HepG2 (cell line): ENCODE data around the gene MARCHF5. TPM values are rescaled to one million over a fixed set of nuclear protein-coding genes. Genes with fewer than 3 reads are reported as not detected.

Experiments
- ATAC-seq: fragments of 200-7000 bp; cut with Tn5 transposase; 3 replicates; pipeline ENCODE4 v1.9.1; 2020; ENCODE audit warnings: mild to moderate bottlenecking, moderate library complexity
- BruUV-seq: library from RNA; stranded (reverse); fragments of 400-500 nt; replicated peaks from 2 replicates; lab custom pipeline; 2021; lab: Mats Ljungman, UMichigan
- CTCF ChIA-PET: fragments of 300-600 bp; formaldehyde crosslinking; extraction: SDS; loops from one replicate; lab custom pipeline; 2021; ENCODE audit warnings: low total read pairs, inconsistent platforms, low intra/inter-chr PET ratio; lab: Yijun Ruan, JAX
- POLR2A ChIA-PET: fragments of 350-600 bp; sonication (Branson Sonifier 250); formaldehyde crosslinking; loops from one replicate; lab custom pipeline; 2020; ENCODE audit warnings: antibody characterized with exemption, inconsistent platforms; lab: Yijun Ruan, JAX
- DNase-seq: peaks from one replicate; pipeline ENCODE4 v3.0.0-alpha.2; 2015; ENCODE audit warnings: low spot score
- FAIRE-seq: peaks from 3 replicates; lab custom pipeline; 2011; peaks lifted over from hg19 to GRCh38; lab: Jason Lieb, UNC
- H2AFZ ChIP-seq: one replicate; pipeline ENCODE4 v1.6.1; 2011; ENCODE audit warnings: low read length, inconsistent platforms
- H3K27ac ChIP-seq: fragments of 300-600 bp; 3 replicates; pipeline ENCODE4 v1.8.0; 2011; ENCODE audit warnings: mixed run types, mild to moderate bottlenecking, mixed read lengths, low read length, inconsistent platforms; ENCODE audit not compliant: insufficient read depth; ENCODE audit errors: extremely low read length
- H3K27me3 ChIP-seq, 2 experiments: fragments of 200-600 bp in 1 of 2; 2 replicates in 1 of 2; 3 replicates in 1 of 2; pipeline versions ENCODE4 v1.6.0 to v1.8.0; 2011; ENCODE audit warnings: low read length in 2 of 2, mild to moderate bottlenecking in 2 of 2, moderate library complexity in 2 of 2, inconsistent platforms in 1 of 2; ENCODE audit not compliant: insufficient read depth in 2 of 2, control insufficient read depth in 1 of 2
- H3K36me3 ChIP-seq, 2 experiments: fragments of 200-600 bp in 1 of 2; replicated peaks in 1 of 2; 2 replicates in 1 of 2; 3 replicates in 1 of 2; pipeline versions ENCODE4 v1.5.1 to v1.8.0; 2011; ENCODE audit warnings: low read length in 2 of 2, inconsistent platforms in 1 of 2; ENCODE audit not compliant: insufficient read depth in 2 of 2, control insufficient read depth in 1 of 2
- H3K4me1 ChIP-seq: 2 replicates; pipeline ENCODE4 v1.5.1; 2012; ENCODE audit warnings: low read length, inconsistent platforms; ENCODE audit not compliant: insufficient read depth
- H3K4me2 ChIP-seq: 2 replicates; pipeline ENCODE4 v1.6.0; 2011; ENCODE audit warnings: low read depth, low read length, inconsistent platforms
- H3K4me3 ChIP-seq, 3 experiments: fragments of 200-600 bp in 1 of 3; sonication (generic), shearing (Covaris generic) in 1 of 3; replicated peaks in 1 of 3; 2 replicates each; pipeline ENCODE4 v1.5.1; 2011 to 2016; ENCODE audit warnings: low read length in 3 of 3, inconsistent platforms in 2 of 3, low read depth in 2 of 3, mild to moderate bottlenecking in 2 of 3, control low read depth in 1 of 3, mixed read lengths in 1 of 3; ENCODE audit not compliant: insufficient read depth in 1 of 3
- H3K79me2 ChIP-seq: one replicate; pipeline ENCODE4 v1.6.1; 2011; ENCODE audit warnings: low read length, inconsistent platforms; ENCODE audit not compliant: insufficient read depth
- H3K9ac ChIP-seq: 2 replicates; pipeline ENCODE4 v1.6.0; 2011; ENCODE audit warnings: mild to moderate bottlenecking, low read depth, low read length, inconsistent platforms; ENCODE audit not compliant: insufficient read depth
- H3K9me3 ChIP-seq: 2 replicates; pipeline ENCODE4 v1.5.1; 2012; ENCODE audit warnings: mild to moderate bottlenecking, low read length
- H4K20me1 ChIP-seq: 2 replicates; pipeline ENCODE4 v1.6.0; 2011; ENCODE audit warnings: inconsistent platforms, mild to moderate bottlenecking, low read length, moderate library complexity; ENCODE audit not compliant: insufficient read depth
- GRHL1 ChIP-seq: sonication (generic); formaldehyde crosslinking; conservative IDR thresholded peaks from 2 replicates; pipeline ENCODE4 v1.8.0; 2022; ENCODE audit warnings: missing genetic modification reagents
- GZF1 ChIP-seq: sonication (generic); formaldehyde crosslinking; IDR thresholded peaks from 2 replicates; pipeline ENCODE4 v1.5.1; 2020; ENCODE audit warnings: mild to moderate bottlenecking, missing genetic modification reagents
- JUN ChIP-seq: sonication (generic); formaldehyde crosslinking; IDR thresholded peaks from 2 replicates; pipeline ENCODE4 v1.4.0; 2020; ENCODE audit warnings: mild to moderate bottlenecking, missing genetic modification reagents
- KMT2A ChIP-seq: sonication (generic); formaldehyde crosslinking; IDR thresholded peaks from 2 replicates; pipeline ENCODE4 v1.4.0; 2020; ENCODE audit warnings: missing genetic modification reagents
- MTA1 ChIP-seq: sonication (generic); formaldehyde crosslinking; IDR thresholded peaks from 2 replicates; pipeline ENCODE4 v1.4.0; 2020; ENCODE audit warnings: missing genetic modification reagents, mild to moderate bottlenecking, borderline replicate concordance
- NFE2 ChIP-seq: sonication (generic); formaldehyde crosslinking; IDR thresholded peaks from 2 replicates; pipeline ENCODE4 v1.4.0; 2020; ENCODE audit warnings: missing genetic modification reagents
- NFRKB ChIP-seq: fragments of 450-650 bp; IDR thresholded peaks from 2 replicates; pipeline ENCODE4 v1.6.1; 2017
- SNAPC4 ChIP-seq: sonication (generic); formaldehyde crosslinking; IDR thresholded peaks from 2 replicates; pipeline ENCODE4 v1.4.0; 2020; ENCODE audit warnings: mild to moderate bottlenecking, missing genetic modification reagents
- SUZ12 ChIP-seq: fragments of 150-350 bp; IDR thresholded peaks from 2 replicates; pipeline ENCODE4 v1.6.1; 2014; ENCODE audit warnings: low read depth, low read length
- TCF12 ChIP-seq, 2 experiments: fragments of 450-650 bp in 1 of 2; sonication (generic) in 1 of 2; formaldehyde crosslinking in 1 of 2; IDR thresholded peaks; 2 replicates each; pipeline versions ENCODE4 v1.6.1 to v1.8.0; 2017 to 2022; ENCODE audit warnings: antibody characterized with exemption in 1 of 2, mild to moderate bottlenecking in 1 of 2, missing genetic modification reagents in 1 of 2, moderate library complexity in 1 of 2
- TFAP4 ChIP-seq: sonication (generic); IDR thresholded peaks from 2 replicates; pipeline ENCODE4 v1.6.1; 2016; ENCODE audit warnings: low read depth, borderline replicate concordance
- YEATS2 ChIP-seq: sonication (generic); formaldehyde crosslinking; IDR thresholded peaks from 2 replicates; pipeline ENCODE4 v1.4.0; 2020; ENCODE audit warnings: missing genetic modification reagents, borderline replicate concordance
- ZNF562 ChIP-seq: sonication (generic); formaldehyde crosslinking; IDR thresholded peaks from 2 replicates; pipeline ENCODE4 v1.8.0; 2022; ENCODE audit warnings: missing genetic modification reagents, borderline replicate concordance
- ZNF605 ChIP-seq: sonication (generic); formaldehyde crosslinking; IDR thresholded peaks from 2 replicates; pipeline ENCODE4 v1.8.0; 2022; ENCODE audit warnings: mild to moderate bottlenecking, missing genetic modification reagents
- ZNF710 ChIP-seq: sonication (generic); formaldehyde crosslinking; IDR thresholded peaks from 2 replicates; pipeline ENCODE4 v1.5.0; 2020; ENCODE audit warnings: mild to moderate bottlenecking, missing genetic modification reagents, borderline replicate concordance
- ZSCAN29 ChIP-seq: sonication (generic); formaldehyde crosslinking; conservative IDR thresholded peaks from 2 replicates; pipeline ENCODE4 v1.4.0; 2020; ENCODE audit warnings: mild to moderate bottlenecking, missing genetic modification reagents
- WGBS: methylation state at CpG from one replicate; pipeline ENCODE4 v1.1.6; 2017; ENCODE audit warnings: low lambda C conversion rate; 5-methylcytosine and 5-hydroxymethylcytosine counted together
- in situ Hi-C: cut with HindIII; loops from 2 replicates; pipeline ENCODE4 v1.10.0; 2017; ENCODE audit warnings: low pct_unique_long_range_greater_than_20kb; ENCODE audit not compliant: extremely low pct_ligation_motif_present
- intact Hi-C: fragments of 100-400 bp; cut with micrococcal nuclease; formaldehyde crosslinking; loops from one replicate; pipeline ENCODE4 v1.10.0; 2022; ENCODE audit not compliant: unreplicated experiment
- polyA plus RNA-seq, 8 experiments: library from polyadenylated mRNA; depleted of rRNA in 3 of 8; stranded (reverse) in 7 of 8; unstranded in 1 of 8; fragments of >200 nt; fragmentation: Illumina TruSeq in 4 of 8; extraction: Trizol in 4 of 8; gene quantifications; 2 replicates each; pipeline versions ENCODE4 v1.2.1 to v1.2.3, GENCODE V29; 2011 to 2016; ENCODE audit warnings: low read depth in 4 of 8, missing spikeins in 1 of 8, mixed read lengths in 1 of 8; ENCODE audit not compliant: insufficient read depth in 1 of 8
- total RNA-seq, 5 experiments: library from RNA; depleted of rRNA; stranded (reverse); fragments of >200 nt; fragmentation: Illumina TruSeq; extraction: Trizol; gene quantifications; 2 replicates each; pipeline ENCODE4 v1.2.3, GENCODE V29; 2016; ENCODE audit warnings: low read depth in 1 of 5

Gene MARCHF5
- total and polyA plus RNA-seq, 2 of the 13 experiments (the other 11 are each of a cell fraction or from before 2014, with no cell fraction given): 19.4 to 21.0 TPM

- BruUV-seq: no TSS peak
- Histone ChIP-seq H3K27ac (no peak overlapping the region), H3K9me3 (no peaks in the 10 kb centered on the region), H3K27me3 (no peaks in the 10 kb centered on the region; a peak in 1 of 5 replicates), H2AFZ (no peak overlapping the region), H3K4me2 (no peak overlapping the region), H4K20me1 (no peaks in the 10 kb centered on the region), H3K9ac (no peak overlapping the region), H3K79me2 (no peaks in the 10 kb centered on the region), H3K36me3 (no peaks in the 10 kb centered on the region), H3K4me1 (no peaks in the 10 kb centered on the region), H3K4me3 (no peak overlapping the region)
- in situ Hi-C loops: no loop called here
- intact Hi-C loops: no loop called here
- FAIRE-seq (no peak), ATAC-seq (no peak), DNase-seq (no peak)
- ChIA-PET CTCF (no interaction called here), POLR2A (no interaction called here)
- WGBS: 83% methylated on average over 2 of the region's 2 CpGs
- TF ChIP-seq NFE2 (CRISPR knock-in tag): no peak
- no peak for TF ChIP-seq SUZ12
- TF ChIP-seq ZNF562 (CRISPR knock-in tag): no peak
- TF ChIP-seq TFAP4: no peak
- TF ChIP-seq GRHL1 (CRISPR knock-in tag): no peak
- TF ChIP-seq SNAPC4 (CRISPR knock-in tag): no peak
- no peak for TF ChIP-seq GZF1 (CRISPR knock-in tag)
- no peak for TF ChIP-seq YEATS2 (CRISPR knock-in tag)
- TF ChIP-seq KMT2A: no peak
- TF ChIP-seq ZSCAN29: no peak
- no peak for TF ChIP-seq TCF12 (IDR thresholded peaks at IDR 0.05)
- no peak for TF ChIP-seq TCF12 (CRISPR knock-in tag; IDR thresholded peaks at IDR 0.05)
- TF ChIP-seq NFRKB: no peak
- TF ChIP-seq ZNF710 (CRISPR knock-in tag): no peak
- TF ChIP-seq ZNF605: no peak
- no peak for TF ChIP-seq MTA1 (CRISPR knock-in tag)
- TF ChIP-seq JUN: no peak
Observed at GRCh38 chr10:92268748-92269147, 22.2 kb upstream of the MARCHF5 start.
